GM19463 (cell line): ENCODE measurements around the gene TEPSIN.

Source experiments
- ATAC-seq: cut with Tn5 transposase; IDR thresholded peaks from one replicate; pipeline ENCODE4 v1.9.1; 2021; ENCODE audit warnings: mild to moderate bottlenecking, moderate library complexity; ENCODE audit not compliant: unreplicated experiment

TEPSIN gene

DNA sequence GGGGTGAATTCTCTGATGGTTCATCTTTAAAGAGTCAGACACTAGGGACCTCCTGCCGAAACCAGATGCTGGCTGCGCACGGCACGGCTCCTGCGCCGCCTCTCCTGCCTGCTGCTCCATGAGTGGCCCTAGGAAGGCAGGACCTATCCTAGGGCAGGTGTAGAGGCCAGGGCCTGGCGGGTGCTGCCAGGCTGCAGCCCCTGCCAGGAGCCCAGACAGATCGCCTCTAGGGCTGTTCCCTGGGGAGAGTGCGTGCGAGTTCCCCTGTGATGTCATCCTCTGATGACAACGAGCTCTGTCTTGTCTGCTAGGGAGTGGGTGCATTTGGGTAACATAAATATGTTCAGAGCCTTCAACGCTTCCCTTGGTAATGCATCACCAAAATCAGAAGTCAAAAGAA is 32.4 kb upstream of the TEPSIN start:
- ATAC-seq: no peak

DNA sequence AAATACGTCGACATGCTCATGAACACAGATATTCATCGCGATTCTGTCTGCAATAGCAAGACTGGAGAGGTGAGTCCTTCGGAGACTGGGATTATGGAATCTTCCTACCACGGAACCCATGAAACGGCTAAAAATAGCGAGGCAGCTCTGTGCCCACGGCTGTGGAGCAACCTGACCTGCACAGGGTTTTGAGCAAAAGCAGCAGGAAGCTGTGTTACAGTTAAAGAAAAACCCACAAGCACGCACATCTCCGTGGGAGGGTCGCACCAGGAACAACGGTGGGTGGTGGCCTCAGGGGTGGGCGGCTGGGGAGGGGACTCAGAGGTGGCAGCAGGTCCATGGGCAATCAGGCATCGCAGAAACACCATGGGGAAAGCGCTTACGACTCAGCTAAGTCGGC is 31.4 kb upstream of the TEPSIN start:
- ATAC-seq: no peak

DNA sequence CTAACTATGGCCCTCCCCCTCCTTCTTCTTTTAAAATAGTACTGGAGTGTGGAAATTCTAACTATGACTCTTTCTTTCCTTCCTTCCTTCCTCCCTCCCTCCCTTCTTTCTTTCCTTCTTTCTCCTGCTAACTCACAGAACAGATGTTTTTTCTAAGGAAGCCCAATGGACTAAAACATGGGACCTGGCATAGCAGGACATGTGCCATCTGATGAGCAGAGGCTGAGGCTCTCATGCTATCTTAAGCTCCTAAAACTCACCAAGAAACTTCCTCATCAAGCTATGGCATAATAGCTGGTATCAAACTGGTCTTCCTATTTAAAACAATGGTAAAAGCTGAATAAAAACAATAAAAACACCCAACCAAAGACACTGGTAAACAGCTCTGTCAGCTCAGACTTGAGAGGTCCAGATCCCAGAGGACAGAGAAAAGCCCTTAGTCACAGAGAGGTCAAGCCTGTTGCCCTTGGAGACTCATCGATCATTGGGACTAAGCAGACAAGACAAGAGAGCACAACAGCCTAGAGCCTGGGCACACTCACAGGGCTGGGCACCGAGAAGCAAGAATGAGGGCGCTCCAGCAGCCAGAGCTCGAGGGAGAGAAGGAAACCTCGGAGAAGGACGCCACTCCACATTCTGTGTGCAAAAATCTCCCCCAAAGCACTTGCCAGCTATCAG is 28.7 kb upstream of the TEPSIN start:
- no peak for ATAC-seq

DNA sequence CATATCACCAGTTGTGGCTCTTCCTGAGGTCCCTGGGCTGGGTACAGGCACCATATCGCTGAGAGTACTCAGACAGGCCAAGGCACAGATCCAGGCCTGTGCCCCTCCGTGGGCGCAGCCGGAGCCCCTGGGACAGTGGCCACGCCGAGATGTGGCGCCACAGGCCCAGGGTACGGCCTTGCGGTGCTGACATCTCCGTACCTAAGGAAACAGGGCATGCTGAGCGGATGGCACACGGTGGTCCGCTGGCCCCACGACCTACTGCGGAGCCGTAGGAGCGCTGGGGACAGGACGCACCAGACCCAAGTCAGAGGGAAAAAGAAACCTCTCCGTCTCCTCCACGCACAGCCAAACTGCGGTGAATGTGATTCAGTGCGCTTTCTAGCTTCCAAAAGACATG is 26.7 kb upstream of the TEPSIN start:
- no peak for ATAC-seq

DNA sequence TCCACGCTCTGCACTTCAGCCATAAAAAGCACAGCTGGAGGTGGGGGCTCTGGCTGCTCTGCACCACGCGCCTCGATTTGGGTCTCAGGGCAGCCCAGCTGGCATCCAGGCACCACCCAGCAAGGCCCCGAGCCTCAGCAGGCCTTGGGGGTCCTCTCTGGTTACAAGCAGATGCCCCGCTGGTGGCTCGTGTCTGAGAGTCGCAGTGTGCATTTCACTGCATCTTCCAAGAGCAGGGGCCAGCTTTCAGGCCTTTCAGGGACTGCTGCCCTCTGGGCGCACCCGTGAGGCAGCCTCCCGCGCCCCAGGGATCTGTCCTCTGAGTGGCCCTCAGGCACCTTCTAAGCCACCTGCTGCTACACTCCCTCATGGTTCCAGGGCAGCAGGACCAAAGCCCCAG is 25.8 kb upstream of the TEPSIN start:
- no peak for ATAC-seq

DNA sequence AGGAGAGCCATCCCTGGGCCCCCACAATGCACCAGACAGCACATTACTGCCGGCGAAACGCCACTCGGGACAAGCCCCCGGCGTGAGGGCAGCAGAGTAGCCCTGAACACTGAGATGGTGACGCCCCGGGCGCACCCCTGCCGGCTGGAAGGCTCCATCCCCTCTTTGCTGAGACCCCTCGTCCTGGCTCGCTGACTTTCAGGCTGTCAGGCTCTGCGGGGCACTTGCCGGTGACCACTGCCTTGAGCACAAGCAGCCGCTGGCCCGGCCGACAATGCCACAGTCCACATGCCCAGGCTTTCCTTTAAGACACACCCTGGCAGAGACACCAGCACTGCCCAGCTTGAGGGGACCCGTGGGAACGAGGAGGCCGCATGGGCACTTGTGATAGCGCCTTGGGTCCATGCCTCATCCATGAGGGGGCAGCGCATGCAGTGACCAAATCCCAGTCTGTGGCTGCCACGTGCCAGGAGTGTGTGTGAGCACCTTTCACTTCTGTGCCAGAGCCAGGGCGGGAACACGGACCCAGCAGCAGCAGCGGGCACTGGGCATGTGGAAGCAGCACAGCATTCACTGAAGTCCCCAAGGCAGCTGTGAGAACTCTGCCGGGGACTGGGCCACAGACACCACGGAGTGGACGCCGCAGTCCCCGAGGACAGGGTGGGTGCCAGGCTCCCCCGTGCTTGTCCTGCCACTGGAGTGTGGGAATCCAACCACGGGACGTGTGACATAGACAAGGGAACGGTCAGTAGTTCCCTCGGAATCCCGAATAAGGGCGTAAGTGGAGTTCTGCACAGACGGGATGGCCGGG is 24.7 kb upstream of the TEPSIN start:
- ATAC-seq: no peak

DNA sequence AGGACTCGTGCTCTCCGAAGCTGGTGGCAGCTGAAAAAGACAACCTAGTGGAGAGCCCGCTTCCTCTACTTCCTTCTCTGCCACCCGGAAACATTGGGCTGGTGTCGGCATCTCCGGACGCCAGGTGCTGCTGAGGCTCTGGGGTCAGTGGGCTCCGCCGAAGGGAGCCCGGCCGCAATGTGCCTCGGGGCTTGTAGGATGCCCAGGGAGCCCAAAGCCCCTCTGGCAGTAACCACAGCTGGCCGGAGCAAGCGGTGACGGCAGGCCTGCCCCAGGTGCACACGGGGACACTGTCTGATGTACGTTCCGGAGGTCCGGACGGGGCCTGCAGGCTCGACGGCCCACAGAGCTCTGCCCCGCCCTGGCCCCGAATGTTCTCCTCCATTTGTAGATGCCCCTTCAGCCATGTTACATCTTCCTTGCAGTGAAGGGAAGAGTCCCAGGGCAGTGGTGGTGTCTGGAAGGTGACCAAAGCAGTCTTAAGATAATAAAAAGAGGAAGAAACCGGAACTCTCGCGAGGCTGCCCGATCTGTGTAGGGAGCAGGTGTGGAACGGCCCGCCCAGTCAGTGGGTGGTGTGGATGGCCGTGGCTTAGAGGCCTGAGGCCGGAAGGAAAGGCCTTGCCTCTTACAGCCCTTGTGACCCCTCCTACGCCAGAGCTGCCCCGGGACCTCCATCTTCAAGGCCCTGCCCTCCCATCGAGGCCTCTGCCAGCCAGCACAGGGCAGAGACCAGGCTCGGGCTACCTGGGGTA is 22.9 kb upstream of the TEPSIN start:
- ATAC-seq: no peak

DNA sequence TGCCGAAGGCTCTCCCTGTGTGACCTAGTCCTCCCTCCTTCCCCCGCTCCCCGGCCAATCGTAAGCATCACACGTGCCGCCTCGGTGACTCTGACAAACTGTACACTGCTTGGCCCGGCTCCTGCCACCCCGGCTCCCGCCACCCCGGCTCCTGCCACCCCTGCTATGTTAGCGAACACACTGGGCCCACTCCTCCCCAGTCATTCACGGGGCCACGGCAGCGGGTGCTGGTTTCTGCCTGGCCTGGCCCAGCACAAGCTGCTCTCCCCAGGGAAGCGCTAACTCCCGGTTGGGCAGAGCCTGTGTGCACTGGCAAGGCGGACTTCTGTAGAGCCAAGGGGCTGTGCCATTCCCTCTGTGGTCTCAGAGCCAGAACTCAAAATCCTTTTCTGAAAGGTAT is 22.2 kb upstream of the TEPSIN start:
- ATAC-seq: no peak

DNA sequence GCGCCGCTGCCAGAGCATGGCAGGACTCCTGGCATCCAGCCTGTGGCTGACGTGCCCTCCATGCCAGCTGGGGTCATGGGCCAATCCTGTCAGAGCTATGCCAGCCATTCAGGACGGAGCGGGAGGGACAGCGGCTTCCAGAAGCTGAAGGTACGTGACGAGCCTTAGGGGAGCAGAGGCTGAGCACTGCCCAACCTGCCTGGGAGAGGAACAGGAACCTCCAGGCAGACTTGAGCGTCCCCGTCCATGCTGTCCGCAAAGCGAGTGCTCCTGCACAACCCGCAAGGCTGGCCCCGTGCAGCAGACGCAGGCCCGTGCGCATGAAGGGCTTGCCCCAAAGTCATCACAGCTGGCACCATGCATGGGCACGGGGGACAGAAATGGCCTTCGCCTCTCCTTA is 21.8 kb upstream of the TEPSIN start:
- no peak for ATAC-seq

DNA sequence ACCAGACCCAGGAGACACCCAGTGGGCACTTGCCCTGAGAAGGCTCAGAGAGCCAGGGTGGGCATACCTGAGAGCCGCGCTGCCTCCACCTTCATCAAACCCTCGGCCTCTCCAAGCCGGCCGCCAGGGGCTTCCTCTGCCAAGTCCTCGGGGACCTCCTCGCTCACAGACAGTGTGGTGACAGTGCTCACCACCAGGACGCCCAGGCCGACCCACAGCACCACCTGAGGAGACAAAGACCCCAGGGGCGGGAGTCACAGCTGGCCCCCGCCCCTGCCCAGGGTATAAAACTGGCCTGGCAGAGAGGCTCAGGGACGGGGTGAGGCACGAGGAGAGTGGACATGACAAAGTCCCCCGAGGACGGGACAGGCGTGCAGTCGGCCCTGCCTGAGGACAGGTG is 21.3 kb upstream of the TEPSIN start:
- no peak for ATAC-seq

DNA sequence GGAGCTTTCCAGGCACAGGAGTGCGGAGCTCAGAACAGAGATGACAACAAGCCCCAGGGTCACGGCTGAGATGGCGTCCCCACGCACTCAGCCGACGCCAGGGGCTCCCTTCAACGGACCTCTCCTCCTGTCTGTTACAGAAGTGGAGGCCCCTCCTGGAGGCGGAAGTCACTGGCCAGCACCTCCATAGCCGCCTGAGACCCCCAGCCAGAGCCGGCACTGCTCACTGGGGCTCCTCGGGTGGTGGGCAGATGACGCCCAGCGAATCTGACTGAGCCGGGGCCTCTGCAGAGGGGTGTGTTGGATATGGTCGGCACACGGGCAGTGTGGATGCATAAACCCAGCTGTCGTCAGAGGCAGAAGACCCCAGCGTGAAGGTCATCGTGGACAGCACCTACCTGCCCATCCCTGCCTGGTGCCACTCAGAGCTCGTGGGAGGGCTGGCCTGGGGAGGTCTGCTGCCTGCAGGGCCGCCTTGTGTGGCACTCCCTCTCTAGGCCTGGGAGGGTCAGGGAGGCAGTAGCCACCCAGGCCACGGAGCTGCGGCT is 20.3 kb upstream of the TEPSIN start:
- no peak for ATAC-seq

DNA sequence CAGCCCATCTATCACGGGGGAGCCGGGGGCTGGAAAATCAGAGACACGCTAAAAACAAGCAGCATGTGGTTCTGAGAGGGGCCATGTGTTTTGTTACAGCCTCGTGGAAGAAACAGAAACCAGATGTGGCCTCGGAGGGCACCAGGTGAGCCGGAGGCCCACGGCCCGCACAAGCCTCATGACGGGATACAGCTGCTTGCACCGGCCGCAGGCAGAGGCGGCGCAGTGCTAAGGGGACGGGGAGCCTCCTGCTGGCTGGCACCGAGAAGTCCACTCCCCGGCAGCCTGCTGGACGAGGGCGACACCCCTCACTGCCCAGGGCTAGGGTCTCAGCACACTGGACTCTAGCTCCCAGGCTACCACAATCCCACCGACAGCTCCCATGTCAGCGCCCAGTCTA is 19.4 kb upstream of the TEPSIN start:
- ATAC-seq: no peak

DNA sequence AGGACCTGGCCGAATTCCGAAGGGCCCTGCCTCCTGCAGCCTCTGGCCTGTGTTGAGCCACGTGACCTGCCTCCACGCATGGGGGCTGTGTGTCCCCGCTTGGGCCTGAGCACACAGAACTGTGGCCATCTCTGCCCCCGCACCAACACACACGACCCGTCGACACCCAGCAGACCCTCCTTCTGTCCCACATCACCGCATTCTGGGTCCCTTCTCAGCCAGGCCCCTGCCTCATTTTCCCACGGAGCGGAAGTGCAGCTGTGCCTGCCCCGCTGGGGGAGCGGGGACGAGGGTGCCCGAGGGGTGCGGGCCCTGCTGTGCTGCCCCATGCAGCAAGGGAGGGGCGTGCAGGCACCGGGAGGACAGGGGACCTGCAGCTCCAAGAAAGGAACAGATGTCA is 18.7 kb upstream of the TEPSIN start:
- no peak for ATAC-seq

DNA sequence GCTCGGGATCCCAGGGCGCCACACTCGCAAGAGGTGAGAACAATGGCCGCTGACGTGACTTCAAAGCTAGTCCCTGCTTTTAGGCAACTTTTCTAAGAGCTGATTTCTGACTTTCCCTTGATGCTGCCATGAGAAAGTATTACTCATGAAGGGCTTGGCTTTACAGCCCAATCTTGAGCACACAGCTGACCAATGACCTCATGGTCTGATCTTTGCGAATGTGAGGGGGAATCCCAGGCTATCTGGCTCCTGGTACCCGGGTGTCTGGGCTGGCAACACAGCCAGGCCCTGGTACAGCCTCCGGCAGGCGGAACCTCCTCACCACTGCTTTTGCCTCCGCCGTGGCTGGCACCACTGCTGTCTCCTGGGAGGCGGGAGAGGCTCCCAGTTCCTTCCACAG is 17.8 kb upstream of the TEPSIN start:
- ATAC-seq: no peak

DNA sequence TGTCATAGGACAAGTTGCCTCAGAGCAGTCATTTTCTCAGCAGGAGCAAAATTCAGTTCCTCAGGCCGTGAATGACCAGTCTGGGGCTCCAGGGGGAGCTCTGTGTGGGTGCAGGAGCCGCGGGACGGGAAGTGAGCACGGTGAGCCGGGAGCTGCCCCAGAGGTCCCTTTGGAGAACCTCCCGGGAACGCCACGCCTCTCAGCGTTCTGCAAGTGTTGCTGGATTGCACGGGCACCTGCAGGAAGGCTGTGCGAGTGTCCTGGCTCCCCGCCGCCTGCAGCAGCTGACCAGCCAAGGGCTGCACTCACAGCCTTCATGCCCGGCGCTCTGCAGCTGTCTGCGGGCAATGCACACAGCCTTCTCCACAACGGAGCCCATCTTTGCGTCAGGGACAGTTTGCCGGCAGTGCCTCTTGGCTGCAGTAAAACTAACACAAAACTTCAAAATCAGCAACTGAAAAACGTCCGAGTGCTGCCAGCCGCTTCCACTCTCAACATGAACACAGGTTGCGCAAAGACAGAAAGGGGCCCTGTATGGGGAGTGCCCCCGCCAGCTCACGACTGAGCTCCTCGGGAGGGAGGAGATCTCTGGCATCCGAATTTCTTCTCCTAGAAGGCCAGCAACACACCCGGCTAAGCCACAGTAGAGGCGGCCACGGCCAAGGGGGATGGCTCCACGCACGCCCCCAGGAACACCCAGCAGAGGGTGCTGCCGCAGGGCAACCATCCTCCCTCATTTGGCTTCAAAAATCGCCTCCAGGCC is 16.3 kb upstream of the TEPSIN start:
- ATAC-seq: no peak

DNA sequence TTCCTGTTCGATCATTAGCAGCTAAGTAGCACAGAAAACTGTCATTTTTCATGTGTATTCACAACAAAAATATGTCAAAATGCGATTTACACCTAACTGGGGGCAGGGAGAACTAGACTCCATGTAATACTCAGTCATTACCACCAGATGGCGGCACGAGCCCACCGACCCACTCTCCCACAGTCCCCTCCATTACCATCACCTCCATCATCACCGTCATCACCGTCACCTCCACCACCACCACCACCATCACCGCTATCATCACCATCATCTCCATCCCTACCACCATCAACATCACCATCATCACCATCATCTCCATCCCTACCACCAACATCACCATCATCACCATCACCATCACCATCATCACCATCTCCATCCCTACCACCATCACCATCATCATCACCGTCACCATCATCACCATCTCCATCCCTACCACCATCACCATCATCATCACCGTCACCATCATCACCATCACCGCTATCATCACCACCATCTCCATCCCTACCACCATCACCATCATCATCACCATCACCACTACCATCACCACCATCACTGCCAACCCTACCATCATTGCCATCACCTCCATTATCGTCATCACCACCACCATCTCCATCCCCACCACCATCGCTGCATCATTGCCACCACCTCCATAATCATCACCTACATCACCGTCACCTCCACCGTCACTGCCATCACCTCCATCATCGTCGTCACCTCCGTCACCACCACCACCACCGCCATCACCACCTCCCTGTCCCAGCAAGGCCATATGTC is 14.7 kb upstream of the TEPSIN start:
- ATAC-seq: no peak

DNA sequence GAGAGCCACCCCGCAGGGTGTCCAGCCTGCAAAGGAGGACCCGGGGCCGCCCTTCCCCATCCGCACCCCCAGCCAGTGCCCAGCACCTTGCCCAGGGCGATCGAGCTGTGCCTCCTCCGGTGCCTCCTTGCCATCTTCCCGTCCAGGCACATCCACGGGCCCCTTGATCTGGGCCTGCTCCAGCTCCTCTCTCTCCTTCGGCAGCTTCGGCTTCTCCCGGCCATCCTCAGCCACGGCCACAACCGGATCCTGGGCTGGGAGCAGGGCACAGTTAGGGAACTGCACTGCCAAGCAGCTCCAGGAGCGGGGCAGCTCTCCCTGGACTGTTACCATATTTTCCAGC is 14.1 kb upstream of the TEPSIN start:
- no peak for ATAC-seq

DNA sequence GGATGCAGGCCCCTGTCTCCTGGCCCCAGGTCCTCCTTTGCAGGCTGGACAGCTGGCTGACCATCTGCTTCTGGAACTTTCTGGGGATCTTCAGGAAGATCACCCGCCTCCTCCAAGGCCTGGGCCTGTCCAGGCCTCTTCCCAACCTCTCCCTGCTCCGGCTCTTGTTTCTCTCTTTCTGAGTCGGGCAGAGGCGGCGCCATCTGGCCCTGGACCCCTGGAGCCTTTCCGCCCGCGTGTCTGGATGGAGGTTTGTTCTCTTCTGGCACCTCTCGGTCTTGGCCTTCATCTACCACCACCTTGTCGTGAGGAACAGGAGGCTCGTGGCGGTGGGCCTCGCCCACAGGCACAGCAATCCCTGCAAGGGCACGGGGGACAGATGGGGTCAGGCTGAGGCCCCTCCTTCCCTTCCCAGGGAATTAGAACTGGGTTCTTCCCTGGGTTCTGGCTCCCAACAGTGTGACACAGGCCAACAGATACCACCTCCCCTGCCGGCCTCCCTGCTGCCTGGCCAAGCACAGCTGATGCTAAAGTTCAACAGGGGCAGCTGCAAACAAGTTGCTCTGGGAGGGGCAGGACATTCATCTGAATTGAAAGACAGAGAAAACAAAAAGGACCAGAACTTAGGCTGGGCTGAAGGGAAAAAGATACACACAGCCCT is 13.6 kb upstream of the TEPSIN start:
- no peak for ATAC-seq

DNA sequence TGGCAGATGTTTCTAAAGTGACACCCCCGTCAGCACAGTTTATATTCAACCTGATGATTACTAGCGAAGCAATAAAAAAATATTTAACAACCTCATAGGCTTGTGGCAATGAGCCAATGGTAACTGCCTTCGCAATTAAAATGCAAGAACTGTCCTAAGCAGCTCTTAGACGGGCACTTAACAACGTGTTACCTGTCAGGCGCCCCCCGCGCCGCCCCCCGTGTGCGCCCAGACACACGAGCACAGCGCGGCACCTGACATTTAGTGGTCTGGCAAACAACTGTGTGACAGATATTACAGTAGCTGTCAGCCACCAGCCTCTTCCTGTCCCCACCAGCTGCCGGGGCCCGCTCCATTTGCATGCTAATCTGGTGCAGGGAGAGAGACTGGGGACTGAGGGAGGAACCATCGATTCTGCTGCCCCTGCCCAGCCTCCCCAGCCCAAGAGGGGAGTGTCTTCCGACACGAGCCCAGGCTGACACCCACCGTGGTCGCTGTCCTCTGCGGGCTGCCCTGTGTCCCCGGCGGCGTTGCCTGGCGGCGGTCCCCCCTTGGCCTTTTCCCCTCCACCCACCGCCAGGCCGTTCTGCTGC is 12.9 kb upstream of the TEPSIN start:
- ATAC-seq: no peak
